ENCODE results near the gene CCSER1. TPM values are rescaled to one million over a fixed set of nuclear protein-coding genes. Genes with fewer than 3 reads are reported as not detected.

CCSER1 gene
- total RNA-seq, 2 donors from 2014 or later = 1.5 to 2.7 TPM

GRCh38 chr4:91598696-91599095 is 1471.5 kb downstream of the CCSER1 start:
- DNase-seq (ENCODE audit: low spot score) (no peak), ATAC-seq (ENCODE audit: insufficient number of reproducible peaks, low FRiP score, low read depth) (no peak)
- Histone ChIP-seq H3K4me1 (ENCODE audit: control insufficient read depth in 1 of 2, low read depth in 2 of 2) (no peaks in the 10 kb centered on the region), H3K27ac (no peak overlapping the region), H3K36me3 (no peaks in the 10 kb centered on the region), H3K9me3 (no peaks in the 10 kb centered on the region), H3K4me3 (no peak overlapping the region), H3K27me3 (replicated peaks; ENCODE audit: insufficient read depth) (no peaks in the 10 kb centered on the region)
- TF ChIP-seq, protein P1, sequence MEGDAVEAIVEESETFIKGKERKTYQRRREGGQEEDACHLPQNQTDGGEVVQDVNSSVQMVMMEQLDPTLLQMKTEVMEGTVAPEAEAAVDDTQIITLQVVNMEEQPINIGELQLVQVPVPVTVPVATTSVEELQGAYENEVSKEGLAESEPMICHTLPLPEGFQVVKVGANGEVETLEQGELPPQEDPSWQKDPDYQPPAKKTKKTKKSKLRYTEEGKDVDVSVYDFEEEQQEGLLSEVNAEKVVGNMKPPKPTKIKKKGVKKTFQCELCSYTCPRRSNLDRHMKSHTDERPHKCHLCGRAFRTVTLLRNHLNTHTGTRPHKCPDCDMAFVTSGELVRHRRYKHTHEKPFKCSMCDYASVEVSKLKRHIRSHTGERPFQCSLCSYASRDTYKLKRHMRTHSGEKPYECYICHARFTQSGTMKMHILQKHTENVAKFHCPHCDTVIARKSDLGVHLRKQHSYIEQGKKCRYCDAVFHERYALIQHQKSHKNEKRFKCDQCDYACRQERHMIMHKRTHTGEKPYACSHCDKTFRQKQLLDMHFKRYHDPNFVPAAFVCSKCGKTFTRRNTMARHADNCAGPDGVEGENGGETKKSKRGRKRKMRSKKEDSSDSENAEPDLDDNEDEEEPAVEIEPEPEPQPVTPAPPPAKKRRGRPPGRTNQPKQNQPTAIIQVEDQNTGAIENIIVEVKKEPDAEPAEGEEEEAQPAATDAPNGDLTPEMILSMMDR (IDR thresholded peaks at IDR 0.05) = no peak

- Histone ChIP-seq H3K27me3 (replicated peaks; ENCODE audit: insufficient read depth) (no peaks in the 10 kb centered on the region), H3K9me3 (no peaks in the 10 kb centered on the region), H3K4me3 (no peak overlapping the region), H3K27ac (no peak overlapping the region), H3K4me1 (ENCODE audit: control insufficient read depth in 1 of 2, low read depth in 2 of 2) (no peaks in the 10 kb centered on the region), H3K36me3 (no peaks in the 10 kb centered on the region)
- ATAC-seq (ENCODE audit: insufficient number of reproducible peaks, low FRiP score, low read depth) (no peak), DNase-seq (ENCODE audit: low spot score) (no peak)
- TF ChIP-seq, protein P1 (IDR thresholded peaks at IDR 0.05) = no peak
Observed at GRCh38 chr4:91600301-91600700, 1473.1 kb downstream of the CCSER1 start.

DNA sequence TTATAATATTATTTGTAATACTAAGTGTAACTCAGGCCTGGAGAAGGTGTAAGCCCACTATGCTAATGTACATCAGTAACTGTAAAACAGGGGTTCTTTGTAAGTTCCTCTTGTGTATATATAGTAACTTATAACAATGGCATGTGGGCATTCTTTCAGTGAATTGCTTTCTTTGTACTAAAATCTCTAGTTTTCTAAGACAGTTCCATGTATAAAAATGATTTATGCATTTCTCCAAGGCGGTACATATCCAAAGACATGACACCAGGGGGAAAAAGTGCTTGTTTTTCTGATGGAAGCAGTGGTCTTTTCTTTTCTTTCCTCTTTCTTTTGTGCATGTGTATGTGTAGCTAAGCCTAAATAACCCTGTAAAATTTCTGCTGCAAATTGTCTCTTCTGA is 1474.2 kb downstream of the CCSER1 start:
- ATAC-seq (ENCODE audit: insufficient number of reproducible peaks, low FRiP score, low read depth) (no peak), DNase-seq (ENCODE audit: low spot score) (no peak)
- Histone ChIP-seq H3K27me3 (replicated peaks; ENCODE audit: insufficient read depth) (no peaks in the 10 kb centered on the region), H3K36me3 (no peaks in the 10 kb centered on the region), H3K27ac (no peak overlapping the region), H3K4me3 (no peak overlapping the region), H3K4me1 (ENCODE audit: control insufficient read depth in 1 of 2, low read depth in 2 of 2) (no peaks in the 10 kb centered on the region), H3K9me3 (no peaks in the 10 kb centered on the region)
- TF ChIP-seq, protein P1 (IDR thresholded peaks at IDR 0.05) = no peak

DNA sequence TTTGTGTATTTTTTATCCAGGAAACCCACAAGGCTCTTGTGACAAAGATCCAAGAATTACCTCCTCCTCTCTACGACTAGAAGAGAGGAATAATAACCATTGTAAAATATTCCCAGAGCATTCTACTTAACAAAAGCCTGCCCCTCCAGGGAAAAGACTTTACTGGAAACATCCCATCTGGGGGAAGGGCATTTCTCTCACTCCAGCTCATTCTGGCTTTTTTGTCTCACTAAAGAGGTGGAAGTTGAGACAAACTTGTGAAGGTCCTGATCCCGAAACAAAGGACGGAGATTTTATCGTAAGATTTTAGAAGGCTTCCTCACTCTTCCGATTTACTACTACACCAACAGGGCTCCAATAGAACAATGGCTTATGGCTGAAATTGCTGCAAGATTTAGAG is 1484.6 kb downstream of the CCSER1 start:
- Histone ChIP-seq H3K27me3 (replicated peaks; ENCODE audit: insufficient read depth) (no peaks in the 10 kb centered on the region), H3K27ac (no peak overlapping the region), H3K4me3 (no peak overlapping the region), H3K4me1 (ENCODE audit: control insufficient read depth in 1 of 2, low read depth in 2 of 2) (no peaks in the 10 kb centered on the region), H3K9me3 (no peaks in the 10 kb centered on the region), H3K36me3 (no peaks in the 10 kb centered on the region)
- no peak for DNase-seq (ENCODE audit: low spot score)
- no peak for ATAC-seq (ENCODE audit: insufficient number of reproducible peaks, low FRiP score, low read depth)
- TF ChIP-seq, protein P1 (IDR thresholded peaks at IDR 0.05) = no peak

GRCh38 chr4:91620952-91621351 is 1493.8 kb downstream of the CCSER1 start:
- Histone ChIP-seq H3K27me3 (replicated peaks; ENCODE audit: insufficient read depth) (no peaks in the 10 kb centered on the region), H3K36me3 (no peaks in the 10 kb centered on the region), H3K4me3 (no peak overlapping the region), H3K9me3 (no peaks in the 10 kb centered on the region), H3K4me1 (ENCODE audit: control insufficient read depth in 1 of 2, low read depth in 2 of 2) (no peaks in the 10 kb centered on the region), H3K27ac (no peak overlapping the region)
- ATAC-seq (ENCODE audit: insufficient number of reproducible peaks, low FRiP score, low read depth) = no peak
- DNase-seq (ENCODE audit: low spot score) = no peak
- TF ChIP-seq, protein P1 (IDR thresholded peaks at IDR 0.05) = no peak

Data from thoracic aorta (tissue), 2 donors.